ENCODE results near the gene SNX8.

The SNX8 gene

DNA sequence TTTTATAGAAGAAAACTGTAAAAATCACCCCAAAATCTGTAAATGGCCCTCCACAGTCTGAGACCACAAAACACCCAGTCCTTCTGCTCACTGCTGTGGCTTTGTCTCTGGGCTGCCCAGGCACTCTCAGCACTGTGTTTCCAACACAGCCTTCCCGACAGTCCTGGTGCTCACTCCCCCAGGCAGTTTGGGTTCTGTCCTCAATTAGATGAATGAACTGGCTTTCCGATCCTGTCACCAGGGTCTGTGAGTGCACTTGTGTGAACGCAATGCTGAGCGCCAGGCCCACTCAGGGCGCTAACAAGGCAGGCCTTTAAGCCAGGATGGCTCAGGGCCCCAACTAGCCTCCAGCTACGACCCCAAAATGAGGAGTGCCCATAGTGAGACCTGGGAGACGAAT, 84.8 kb downstream of the SNX8 start:
- no peak overlapping the region for H3K27ac ChIP-seq (ENCODE audit: low read depth, low read length)
- H3K4me1 ChIP-seq (ENCODE audit: control insufficient read depth, low read length): peaks cover 22% of the 10 kb centered on the region
- H3K9me3 ChIP-seq (ENCODE audit: control insufficient read depth, insufficient read depth, low read length): no peaks in the 10 kb centered on the region
- peaks cover 77% of the 10 kb centered on the region for H3K36me3 ChIP-seq (ENCODE audit: control insufficient read depth, low read length)
- H3K4me2 ChIP-seq (ENCODE audit: low read length): no peak overlapping the region
- H3K27me3 ChIP-seq (ENCODE audit: control insufficient read depth, low read length): no peaks in the 10 kb centered on the region
- peaks cover 90% of the 10 kb centered on the region for H3K79me2 ChIP-seq (ENCODE audit: control insufficient read depth, low read length)
- H3F3A ChIP-seq (ENCODE audit: control insufficient read depth, insufficient read depth): peaks cover 7% of the 10 kb centered on the region
- no peaks in the 10 kb centered on the region for H3K9me2 ChIP-seq (replicated peaks; ENCODE audit: control insufficient read depth, low read length)
- H3K4me3 ChIP-seq (ENCODE audit: low read length): no peak overlapping the region
- no peak for TF ChIP-seq EZH2phosphoT487 (IDR thresholded peaks at IDR 0.05; ENCODE audit: borderline replicate concordance, low read length)
- TF ChIP-seq, protein P1, sequence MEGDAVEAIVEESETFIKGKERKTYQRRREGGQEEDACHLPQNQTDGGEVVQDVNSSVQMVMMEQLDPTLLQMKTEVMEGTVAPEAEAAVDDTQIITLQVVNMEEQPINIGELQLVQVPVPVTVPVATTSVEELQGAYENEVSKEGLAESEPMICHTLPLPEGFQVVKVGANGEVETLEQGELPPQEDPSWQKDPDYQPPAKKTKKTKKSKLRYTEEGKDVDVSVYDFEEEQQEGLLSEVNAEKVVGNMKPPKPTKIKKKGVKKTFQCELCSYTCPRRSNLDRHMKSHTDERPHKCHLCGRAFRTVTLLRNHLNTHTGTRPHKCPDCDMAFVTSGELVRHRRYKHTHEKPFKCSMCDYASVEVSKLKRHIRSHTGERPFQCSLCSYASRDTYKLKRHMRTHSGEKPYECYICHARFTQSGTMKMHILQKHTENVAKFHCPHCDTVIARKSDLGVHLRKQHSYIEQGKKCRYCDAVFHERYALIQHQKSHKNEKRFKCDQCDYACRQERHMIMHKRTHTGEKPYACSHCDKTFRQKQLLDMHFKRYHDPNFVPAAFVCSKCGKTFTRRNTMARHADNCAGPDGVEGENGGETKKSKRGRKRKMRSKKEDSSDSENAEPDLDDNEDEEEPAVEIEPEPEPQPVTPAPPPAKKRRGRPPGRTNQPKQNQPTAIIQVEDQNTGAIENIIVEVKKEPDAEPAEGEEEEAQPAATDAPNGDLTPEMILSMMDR (IDR thresholded peaks at IDR 0.05; ENCODE audit: low read depth, low read length, poor library complexity, severe bottlenecking): no peak
- H4K20me1 ChIP-seq (ENCODE audit: control insufficient read depth, insufficient read depth, low read depth, low read length): peaks cover 24% of the 10 kb centered on the region

DNA sequence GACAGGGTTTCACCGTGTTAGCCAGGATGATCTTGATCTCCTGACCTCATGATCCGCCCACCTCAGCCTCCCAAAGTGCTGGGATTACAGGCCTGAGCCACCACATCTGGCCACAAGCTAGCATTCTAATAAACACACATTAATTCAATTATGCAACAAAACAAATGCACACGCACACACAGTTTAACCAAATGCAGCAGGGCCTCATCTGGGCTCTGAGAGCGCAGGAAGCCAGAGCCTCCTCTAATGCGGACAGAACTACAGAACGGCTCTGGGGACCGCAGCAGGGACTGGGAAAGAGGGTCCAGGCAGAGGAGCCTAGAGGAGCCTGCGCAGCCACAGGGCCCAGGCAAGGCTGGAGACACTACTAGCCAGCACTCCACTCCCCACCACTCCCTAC, 85.3 kb downstream of the SNX8 start:
- Histone ChIP-seq H3K4me2 (ENCODE audit: low read length) (no peak overlapping the region), H3K36me3 (ENCODE audit: control insufficient read depth, low read length) (peaks cover 78% of the 10 kb centered on the region), H3K79me2 (ENCODE audit: control insufficient read depth, low read length) (peaks cover 91% of the 10 kb centered on the region), H3F3A (ENCODE audit: control insufficient read depth, insufficient read depth) (peaks cover 2% of the 10 kb centered on the region), H3K27ac (ENCODE audit: low read depth, low read length) (no peak overlapping the region), H4K20me1 (ENCODE audit: control insufficient read depth, insufficient read depth, low read depth, low read length) (peaks cover 24% of the 10 kb centered on the region), H3K9me3 (ENCODE audit: control insufficient read depth, insufficient read depth, low read length) (no peaks in the 10 kb centered on the region), H3K9me2 (replicated peaks; ENCODE audit: control insufficient read depth, low read length) (no peaks in the 10 kb centered on the region), H3K4me1 (ENCODE audit: control insufficient read depth, low read length) (peaks cover 21% of the 10 kb centered on the region), H3K27me3 (ENCODE audit: control insufficient read depth, low read length) (no peaks in the 10 kb centered on the region), H3K4me3 (ENCODE audit: low read length) (no peak overlapping the region)
- TF ChIP-seq EZH2phosphoT487 (IDR thresholded peaks at IDR 0.05; ENCODE audit: borderline replicate concordance, low read length): no peak
- TF ChIP-seq, protein P1 (IDR thresholded peaks at IDR 0.05; ENCODE audit: low read depth, low read length, poor library complexity, severe bottlenecking): no peak

DNA sequence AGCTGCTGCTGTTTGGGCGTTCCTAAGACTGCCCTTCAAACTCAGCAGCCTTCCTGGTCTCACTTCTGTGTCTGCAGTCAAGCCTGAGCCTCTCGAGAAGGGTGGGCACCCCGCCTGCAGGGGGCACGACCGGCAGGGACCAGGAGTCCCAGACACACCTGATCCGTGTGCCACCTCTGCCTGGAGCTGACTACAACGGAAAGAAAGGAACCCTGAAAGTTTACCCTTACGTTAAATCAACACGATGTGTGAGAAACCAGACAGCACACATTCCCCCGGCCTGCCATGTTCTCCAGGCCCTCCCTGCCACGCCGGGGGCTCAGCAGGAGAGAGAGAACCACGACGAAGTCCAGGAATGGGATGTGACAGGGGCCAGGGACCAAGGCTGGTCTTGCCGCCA, 86.5 kb downstream of the SNX8 start:
- peaks cover 90% of the 10 kb centered on the region for H3K79me2 ChIP-seq (ENCODE audit: control insufficient read depth, low read length)

More for the DNA sequence above, 86.5 kb downstream of the SNX8 start:
- Histone ChIP-seq H4K20me1 (ENCODE audit: control insufficient read depth, insufficient read depth, low read depth, low read length) (peaks cover 24% of the 10 kb centered on the region), H3K27ac (ENCODE audit: low read depth, low read length) (no peak overlapping the region), H3F3A (ENCODE audit: control insufficient read depth, insufficient read depth) (no peaks in the 10 kb centered on the region), H3K9me2 (replicated peaks; ENCODE audit: control insufficient read depth, low read length) (no peaks in the 10 kb centered on the region), H3K27me3 (ENCODE audit: control insufficient read depth, low read length) (no peaks in the 10 kb centered on the region), H3K36me3 (ENCODE audit: control insufficient read depth, low read length) (peaks cover 81% of the 10 kb centered on the region), H3K4me2 (ENCODE audit: low read length) (no peak overlapping the region), H3K4me3 (ENCODE audit: low read length) (no peak overlapping the region), H3K4me1 (ENCODE audit: control insufficient read depth, low read length) (peaks cover 11% of the 10 kb centered on the region), H3K9me3 (ENCODE audit: control insufficient read depth, insufficient read depth, low read length) (no peaks in the 10 kb centered on the region)
- TF ChIP-seq, protein P1 (IDR thresholded peaks at IDR 0.05; ENCODE audit: low read depth, low read length, poor library complexity, severe bottlenecking): no peak
- TF ChIP-seq EZH2phosphoT487 (IDR thresholded peaks at IDR 0.05; ENCODE audit: borderline replicate concordance, low read length): no peak
